WI38 (cell line): Measurements from ENCODE around the gene HLA-DQB1.

ENCODE experiments used
- H3K4me3 ChIP-seq: 2 replicates; pipeline ENCODE4 v1.5.1; 2011; ENCODE audit warnings: low read depth, mild to moderate bottlenecking, control low read depth, low read length
- TF ChIP-seq, protein P1 (sequence below): IDR thresholded peaks from 2 replicates; pipeline ENCODE4 v1.5.1; 2012; ENCODE audit warnings: low read depth, mild to moderate bottlenecking, control low read depth, low read length

The HLA-DQB1 gene

DNA sequence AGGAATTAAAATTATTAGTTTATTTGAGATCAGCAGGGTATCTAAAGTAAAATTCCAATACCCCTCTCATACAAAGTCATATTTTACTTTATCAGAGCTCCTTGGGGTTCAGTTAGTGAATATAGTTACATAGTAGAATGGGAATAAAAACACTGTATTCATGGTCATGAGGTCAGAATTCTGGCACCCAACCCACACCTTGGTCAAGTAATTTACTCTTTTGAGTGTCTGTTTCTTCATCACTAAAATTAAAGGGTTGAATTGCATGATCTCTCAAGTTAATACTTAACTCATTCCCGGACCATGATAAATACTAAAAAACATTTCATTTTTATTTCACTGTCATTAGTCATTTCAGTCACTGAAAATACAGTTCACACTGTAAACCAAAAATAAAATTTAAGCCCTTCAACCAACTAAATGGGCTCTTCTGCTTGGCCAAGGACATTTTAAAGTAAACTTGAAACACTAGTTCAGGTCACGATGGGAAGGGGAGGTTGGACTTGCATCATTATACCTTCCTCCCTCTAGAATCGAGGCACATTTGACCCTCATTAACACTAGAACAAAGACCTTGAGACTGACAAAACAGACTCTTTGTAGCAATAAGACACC, 55.7 kb downstream of the HLA-DQB1 start:
- TF ChIP-seq, protein P1, sequence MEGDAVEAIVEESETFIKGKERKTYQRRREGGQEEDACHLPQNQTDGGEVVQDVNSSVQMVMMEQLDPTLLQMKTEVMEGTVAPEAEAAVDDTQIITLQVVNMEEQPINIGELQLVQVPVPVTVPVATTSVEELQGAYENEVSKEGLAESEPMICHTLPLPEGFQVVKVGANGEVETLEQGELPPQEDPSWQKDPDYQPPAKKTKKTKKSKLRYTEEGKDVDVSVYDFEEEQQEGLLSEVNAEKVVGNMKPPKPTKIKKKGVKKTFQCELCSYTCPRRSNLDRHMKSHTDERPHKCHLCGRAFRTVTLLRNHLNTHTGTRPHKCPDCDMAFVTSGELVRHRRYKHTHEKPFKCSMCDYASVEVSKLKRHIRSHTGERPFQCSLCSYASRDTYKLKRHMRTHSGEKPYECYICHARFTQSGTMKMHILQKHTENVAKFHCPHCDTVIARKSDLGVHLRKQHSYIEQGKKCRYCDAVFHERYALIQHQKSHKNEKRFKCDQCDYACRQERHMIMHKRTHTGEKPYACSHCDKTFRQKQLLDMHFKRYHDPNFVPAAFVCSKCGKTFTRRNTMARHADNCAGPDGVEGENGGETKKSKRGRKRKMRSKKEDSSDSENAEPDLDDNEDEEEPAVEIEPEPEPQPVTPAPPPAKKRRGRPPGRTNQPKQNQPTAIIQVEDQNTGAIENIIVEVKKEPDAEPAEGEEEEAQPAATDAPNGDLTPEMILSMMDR, result no peak
- H3K4me3 ChIP-seq, result no peak overlapping the region

GRCh38 chr6:32609731-32610640, 56.5 kb downstream of the HLA-DQB1 start:
- H3K4me3 ChIP-seq, result no peak overlapping the region

More at GRCh38 chr6:32609731-32610640, 56.5 kb downstream of the HLA-DQB1 start:
- TF ChIP-seq, protein P1, result no peak
